ENCODE data around the gene FAM181A.

FAM181A gene

GRCh38 chr14:93951635-93952540, 24.7 kb downstream of the FAM181A start:
- no peaks in the 10 kb centered on the region for H3K27me3 Mint-ChIP-seq
- no peak overlapping the region for H3K4me3 Mint-ChIP-seq
- H3K36me3 Mint-ChIP-seq = no peaks in the 10 kb centered on the region
- H3K4me1 Mint-ChIP-seq = peaks cover 32% of the 10 kb centered on the region
- no peak overlapping the region for H3K27ac Mint-ChIP-seq
- no peaks in the 10 kb centered on the region for H3K9me3 Mint-ChIP-seq

- peaks cover 40% of the 10 kb centered on the region for H3K4me1 Mint-ChIP-seq
- H3K4me3 Mint-ChIP-seq = no peak overlapping the region
- no peaks in the 10 kb centered on the region for H3K9me3 Mint-ChIP-seq
- no peaks in the 10 kb centered on the region for H3K27me3 Mint-ChIP-seq
- no peak overlapping the region for H3K27ac Mint-ChIP-seq
- no peaks in the 10 kb centered on the region for H3K36me3 Mint-ChIP-seq
Observed at GRCh38 chr14:93952829-93953228, 25.7 kb downstream of the FAM181A start.

- H3K4me1 Mint-ChIP-seq = peaks cover 44% of the 10 kb centered on the region
- no peak overlapping the region for H3K4me3 Mint-ChIP-seq
- H3K36me3 Mint-ChIP-seq = no peaks in the 10 kb centered on the region
- no peaks in the 10 kb centered on the region for H3K27me3 Mint-ChIP-seq
- no peak overlapping the region for H3K27ac Mint-ChIP-seq
- H3K9me3 Mint-ChIP-seq = no peaks in the 10 kb centered on the region
Observed at GRCh38 chr14:93953263-93953662, 26.1 kb downstream of the FAM181A start.

GRCh38 chr14:93953739-93954515, 26.8 kb downstream of the FAM181A start:
- H3K4me1 Mint-ChIP-seq = peaks cover 51% of the 10 kb centered on the region
- H3K27me3 Mint-ChIP-seq = no peaks in the 10 kb centered on the region
- H3K4me3 Mint-ChIP-seq = no peak overlapping the region
- H3K36me3 Mint-ChIP-seq = no peaks in the 10 kb centered on the region
- H3K9me3 Mint-ChIP-seq = no peaks in the 10 kb centered on the region
- no peak overlapping the region for H3K27ac Mint-ChIP-seq

- peak overlapping the region; percentile 76 for H3K4me3 Mint-ChIP-seq
- no peaks in the 10 kb centered on the region for H3K27me3 Mint-ChIP-seq
- H3K9me3 Mint-ChIP-seq = no peaks in the 10 kb centered on the region
- peaks cover 56% of the 10 kb centered on the region for H3K4me1 Mint-ChIP-seq
- H3K27ac Mint-ChIP-seq = no peak overlapping the region
- peaks cover 2% of the 10 kb centered on the region for H3K36me3 Mint-ChIP-seq
Observed at GRCh38 chr14:93954516-93954830, 27.3 kb downstream of the FAM181A start.

GRCh38 chr14:93954900-93955849, 28.0 kb downstream of the FAM181A start:
- peak overlapping the region; percentile 76 for H3K4me3 Mint-ChIP-seq
- no peaks in the 10 kb centered on the region for H3K9me3 Mint-ChIP-seq
- H3K27ac Mint-ChIP-seq = peak overlapping the region; percentile 80
- H3K36me3 Mint-ChIP-seq = peaks cover 2% of the 10 kb centered on the region
- H3K4me1 Mint-ChIP-seq = peaks cover 64% of the 10 kb centered on the region
- H3K27me3 Mint-ChIP-seq = no peaks in the 10 kb centered on the region

- Mint-ChIP-seq H3K9me3 (no peaks in the 10 kb centered on the region), H3K4me1 (peaks cover 70% of the 10 kb centered on the region), H3K27me3 (no peaks in the 10 kb centered on the region), H3K36me3 (peaks cover 2% of the 10 kb centered on the region), H3K4me3 (peak overlapping the region; percentile 19), H3K27ac (peak overlapping the region; percentile 86)
Observed at GRCh38 chr14:93955850-93956481, 28.8 kb downstream of the FAM181A start.

GRCh38 chr14:93956514-93957332, 29.6 kb downstream of the FAM181A start:
- H3K27ac Mint-ChIP-seq = peak overlapping the region; percentile 59
- H3K4me1 Mint-ChIP-seq = peaks cover 77% of the 10 kb centered on the region
- peak overlapping the region; percentile 44 for H3K4me3 Mint-ChIP-seq
- no peaks in the 10 kb centered on the region for H3K27me3 Mint-ChIP-seq
- peaks cover 2% of the 10 kb centered on the region for H3K36me3 Mint-ChIP-seq
- no peaks in the 10 kb centered on the region for H3K9me3 Mint-ChIP-seq

- no peaks in the 10 kb centered on the region for H3K9me3 Mint-ChIP-seq
- H3K4me3 Mint-ChIP-seq = peak overlapping the region; percentile 44
- H3K27me3 Mint-ChIP-seq = no peaks in the 10 kb centered on the region
- peaks cover 80% of the 10 kb centered on the region for H3K4me1 Mint-ChIP-seq
- peaks cover 2% of the 10 kb centered on the region for H3K36me3 Mint-ChIP-seq
- peak overlapping the region; percentile 77 for H3K27ac Mint-ChIP-seq
Observed at GRCh38 chr14:93957333-93957710, 30.2 kb downstream of the FAM181A start.

GRCh38 chr14:93957751-93958566, 30.8 kb downstream of the FAM181A start:
- Mint-ChIP-seq H3K27ac (peak overlapping the region; percentile 99), H3K4me3 (no peak overlapping the region), H3K9me3 (no peaks in the 10 kb centered on the region), H3K27me3 (no peaks in the 10 kb centered on the region), H3K36me3 (peaks cover 2% of the 10 kb centered on the region), H3K4me1 (peaks cover 82% of the 10 kb centered on the region)

- peaks cover 2% of the 10 kb centered on the region for H3K36me3 Mint-ChIP-seq
Observed at GRCh38 chr14:93958567-93959238, 31.6 kb downstream of the FAM181A start.

GRCh38 chr14:93959239-93960107, 32.3 kb downstream of the FAM181A start:
- Mint-ChIP-seq H3K9me3 (no peaks in the 10 kb centered on the region), H3K4me1 (peaks cover 84% of the 10 kb centered on the region), H3K27ac (peak overlapping the region; percentile 99), H3K4me3 (peak overlapping the region; percentile 74), H3K36me3 (peaks cover 2% of the 10 kb centered on the region), H3K27me3 (no peaks in the 10 kb centered on the region)

More at GRCh38 chr14:93958567-93959238, 31.6 kb downstream of the FAM181A start:
- Mint-ChIP-seq H3K4me3 (peak overlapping the region; percentile 74), H3K27me3 (no peaks in the 10 kb centered on the region), H3K27ac (peak overlapping the region; percentile 99), H3K4me1 (peaks cover 85% of the 10 kb centered on the region), H3K9me3 (no peaks in the 10 kb centered on the region)
